Keratinocyte (primary cell): Measurements from ENCODE around the gene ANKFN1. TPM values are rescaled to one million over a fixed set of nuclear protein-coding genes. Genes with fewer than 3 reads are reported as not detected.

Experiments used
- DNase-seq: peaks from one replicate; pipeline ENCODE4 v3.0.0-alpha.2; 2011; ENCODE audit warnings: low read depth, missing footprints, low spot score
- FAIRE-seq: peaks from 2 replicates; lab custom pipeline; 2011; peaks lifted over from hg19 to GRCh38; lab: Jason Lieb, UNC
- H2AFZ ChIP-seq: 2 replicates; pipeline ENCODE4 v1.6.0; 2012; ENCODE audit warnings: low read length, control low read depth, inconsistent platforms; ENCODE audit not compliant: control insufficient read depth
- H3K27ac ChIP-seq: 2 replicates; pipeline ENCODE4 v1.5.1; 2011; ENCODE audit warnings: low read length; ENCODE audit not compliant: control insufficient read depth, insufficient read depth
- H3K27me3 ChIP-seq: 3 replicates; pipeline ENCODE4 v1.6.0; 2011; ENCODE audit warnings: low read length; ENCODE audit not compliant: control insufficient read depth, insufficient read depth; ENCODE audit errors: extremely low read depth
- H3K36me3 ChIP-seq, 2 experiments: 2 replicates in 1 of 2; 3 replicates in 1 of 2; pipeline ENCODE4 v1.5.1; 2011; ENCODE audit warnings: low read length in 2 of 2, mild to moderate bottlenecking in 1 of 2; ENCODE audit not compliant: control insufficient read depth in 2 of 2, insufficient read depth in 2 of 2; ENCODE audit errors: extremely low read depth in 1 of 2
- H3K4me1 ChIP-seq: 3 replicates; pipeline ENCODE4 v1.5.1; 2011; ENCODE audit warnings: low read length; ENCODE audit not compliant: control insufficient read depth, insufficient read depth; ENCODE audit errors: extremely low read depth
- H3K4me2 ChIP-seq: 3 replicates; pipeline ENCODE4 v1.6.0; 2011; ENCODE audit warnings: low read depth, low read length; ENCODE audit not compliant: control insufficient read depth, insufficient read depth; ENCODE audit errors: extremely low read depth
- H3K4me3 ChIP-seq, 3 experiments: fragments of 200-600 bp in 1 of 3; sonication (generic) in 1 of 3; 2 replicates in 2 of 3; 3 replicates in 1 of 3; pipeline ENCODE4 v1.5.1; 2011 to 2016; ENCODE audit warnings: low read length in 3 of 3, mild to moderate bottlenecking in 3 of 3, control low read depth in 2 of 3, inconsistent platforms in 1 of 3, low read depth in 1 of 3, mixed read lengths in 1 of 3, mixed run types in 1 of 3, moderate library complexity in 1 of 3; ENCODE audit not compliant: control insufficient read depth in 2 of 3, insufficient read depth in 2 of 3; ENCODE audit errors: extremely low read depth in 1 of 3
- H3K79me2 ChIP-seq: 2 replicates; pipeline ENCODE4 v1.6.0; 2012; ENCODE audit warnings: low read length; ENCODE audit not compliant: control insufficient read depth, insufficient read depth
- H3K9ac ChIP-seq: 3 replicates; pipeline ENCODE4 v1.6.0; 2011; ENCODE audit warnings: low read length; ENCODE audit not compliant: control insufficient read depth, insufficient read depth; ENCODE audit errors: extremely low read depth
- H3K9me1 ChIP-seq: 3 replicates; pipeline ENCODE4 v1.6.0; 2011; ENCODE audit warnings: low read length; ENCODE audit not compliant: control insufficient read depth, insufficient read depth; ENCODE audit errors: extremely low read depth
- H3K9me3 ChIP-seq: 2 replicates; pipeline ENCODE4 v1.5.1; 2012; ENCODE audit warnings: low read depth, low read length; ENCODE audit not compliant: control insufficient read depth
- H4K20me1 ChIP-seq: 3 replicates; pipeline ENCODE4 v1.6.0; 2011; ENCODE audit warnings: low read length; ENCODE audit not compliant: control insufficient read depth, insufficient read depth; ENCODE audit errors: extremely low read depth
- CTCF ChIP-seq, 3 experiments: IDR thresholded peaks in 1 of 3; conservative IDR thresholded peaks in 1 of 3; optimal IDR thresholded peaks in 1 of 3; 2 replicates in 2 of 3; 3 replicates in 1 of 3; pipeline versions ENCODE3 to v1.5.1; 2011; ENCODE audit warnings: low read length in 3 of 3, mild to moderate bottlenecking in 3 of 3, moderate library complexity in 2 of 3, control low read depth in 1 of 3, inconsistent platforms in 1 of 3; ENCODE audit not compliant: insufficient read depth in 2 of 3; ENCODE audit errors: extremely low read depth in 1 of 3
- EZH2 ChIP-seq: IDR thresholded peaks from one replicate; pipeline ENCODE4 v1.6.1; 2012; ENCODE audit warnings: inconsistent platforms, mild to moderate bottlenecking, low read length, moderate library complexity
- dilution Hi-C: fragments of 300-500 bp; cut with MboI; formaldehyde crosslinking; loops from one replicate; pipeline ENCODE4 v1.7.0; 2020; ENCODE audit warnings: low sequenced_read_pairs; ENCODE audit not compliant: extremely low pct_ligation_motif_present
- polyA plus RNA-seq, 5 experiments: library from polyadenylated mRNA; depleted of rRNA in 3 of 5; stranded (reverse) in 3 of 5; stranded (forward) in 1 of 5; unstranded in 1 of 5; fragments of >200 nt; gene quantifications; 1 replicate in 1 of 5; 2 replicates in 3 of 5; 3 replicates in 1 of 5; pipeline versions ENCODE4 v1.2.1 to v1.2.3, GENCODE V29; 2011 to 2012; ENCODE audit warnings: missing spikeins in 2 of 5, low read depth in 1 of 5, low replicate concordance in 1 of 5

Gene ANKFN1
- polyA plus RNA-seq, 1 donor (not counting 4 experiments of a cell fraction or from before 2014, with no cell fraction given): 0.12 TPM

- Histone ChIP-seq H3K4me2 (no peak overlapping the region), H3K27ac (no peak overlapping the region), H3K9me1 (no peaks in the 10 kb centered on the region), H3K4me1 (no peaks in the 10 kb centered on the region), H4K20me1 (no peaks in the 10 kb centered on the region), H3K4me3 (no peak overlapping the region), H2AFZ (no peak overlapping the region), H3K27me3 (no peaks in the 10 kb centered on the region), H3K9ac (no peak overlapping the region), H3K9me3 (no peaks in the 10 kb centered on the region), H3K36me3 (no peaks in the 10 kb centered on the region), H3K79me2 (no peaks in the 10 kb centered on the region)
- FAIRE-seq: no peak
- dilution Hi-C loops: no loop called here
- TF ChIP-seq CTCF (optimal IDR thresholded peaks at IDR 0.05 in 1 of 3, IDR thresholded peaks at IDR 0.05 in 1 of 3, conservative IDR thresholded peaks at IDR 0.05 in 1 of 3; ENCODE audit: extremely low read depth in 1 of 3, insufficient read depth in 2 of 3, low read length in 3 of 3) (no peak), EZH2 (no peak)
- DNase-seq: no peak
These were observed 139.3 kb downstream of the ANKFN1 start for GRCh38 chr17:56292578-56292977.

GRCh38 chr17:56297184-56297583, 143.9 kb downstream of the ANKFN1 start:
- dilution Hi-C loops: no loop called here
- Histone ChIP-seq H3K27ac (no peak overlapping the region), H2AFZ (no peak overlapping the region), H3K79me2 (no peaks in the 10 kb centered on the region), H3K4me3 (no peak overlapping the region), H3K4me1 (no peaks in the 10 kb centered on the region), H3K27me3 (no peaks in the 10 kb centered on the region), H3K9me1 (no peaks in the 10 kb centered on the region), H4K20me1 (no peaks in the 10 kb centered on the region), H3K9me3 (no peaks in the 10 kb centered on the region), H3K36me3 (no peaks in the 10 kb centered on the region), H3K4me2 (no peak overlapping the region), H3K9ac (no peak overlapping the region)
- DNase-seq (no peak), FAIRE-seq (no peak)
- TF ChIP-seq EZH2: no peak
- TF ChIP-seq CTCF (optimal IDR thresholded peaks at IDR 0.05 in 1 of 3, IDR thresholded peaks at IDR 0.05 in 1 of 3, conservative IDR thresholded peaks at IDR 0.05 in 1 of 3; ENCODE audit: extremely low read depth in 1 of 3, insufficient read depth in 2 of 3, low read length in 3 of 3): no peak
